ENCODE results near the gene NAA10. TPM values are rescaled to one million over a fixed set of nuclear protein-coding genes. Genes with fewer than 3 reads are reported as not detected.

NAA10 gene
- total RNA-seq, 1 donor from 2014 or later = 87.2 TPM

- DNase-seq (ENCODE audit: low spot score) = no peak
- intact Hi-C loops (cut with DNase I) = no loop called here
Measured at GRCh38 chrX:153968255-153968654, 33.4 kb upstream of the NAA10 start.

GRCh38 chrX:153967536-153968224 lies 32.8 kb upstream of the NAA10 start:
- intact Hi-C loops (cut with DNase I) = no loop called here
- no peak for DNase-seq (ENCODE audit: low spot score)

GRCh38 chrX:153966841-153967535 lies 32.2 kb upstream of the NAA10 start:
- DNase-seq (ENCODE audit: low spot score) = no peak
- intact Hi-C loops (cut with DNase I) = no loop called here

GRCh38 chrX:153966283-153966688 lies 31.4 kb upstream of the NAA10 start:
- DNase-seq (ENCODE audit: low spot score) = no peak
- intact Hi-C loops (cut with DNase I) = no loop called here

- intact Hi-C loops (cut with DNase I) = no loop called here
- no peak for DNase-seq (ENCODE audit: low spot score)
Measured at GRCh38 chrX:153965406-153965805, 30.6 kb upstream of the NAA10 start.

- no peak for DNase-seq (ENCODE audit: low spot score)
- intact Hi-C loops (cut with DNase I) = no loop called here
Measured at GRCh38 chrX:153964105-153964504, 29.3 kb upstream of the NAA10 start.

GRCh38 chrX:153963546-153963945 lies 28.7 kb upstream of the NAA10 start:
- intact Hi-C loops (cut with DNase I) = no loop called here
- DNase-seq (ENCODE audit: low spot score) = no peak

- intact Hi-C loops (cut with DNase I) = no loop called here
- DNase-seq (ENCODE audit: low spot score) = no peak
Measured at GRCh38 chrX:153961292-153961691, 26.5 kb upstream of the NAA10 start.

GRCh38 chrX:153960786-153961185 lies 25.9 kb upstream of the NAA10 start:
- no peak for DNase-seq (ENCODE audit: low spot score)
- intact Hi-C loops (cut with DNase I) = no loop called here

GRCh38 chrX:153960077-153960476 lies 25.2 kb upstream of the NAA10 start:
- no peak for DNase-seq (ENCODE audit: low spot score)
- intact Hi-C loops (cut with DNase I) = no loop called here

GRCh38 chrX:153959649-153960048 lies 24.8 kb upstream of the NAA10 start:
- intact Hi-C loops (cut with DNase I) = no loop called here
- DNase-seq (ENCODE audit: low spot score) = no peak

- intact Hi-C loops (cut with DNase I) = no loop called here
- no peak for DNase-seq (ENCODE audit: low spot score)
Measured at GRCh38 chrX:153958605-153959004, 23.8 kb upstream of the NAA10 start.

- no peak for DNase-seq (ENCODE audit: low spot score)
- intact Hi-C loops (cut with DNase I) = no loop called here
Measured at GRCh38 chrX:153957224-153957623, 22.4 kb upstream of the NAA10 start.

- no peak for DNase-seq (ENCODE audit: low spot score)
- intact Hi-C loops (cut with DNase I) = no loop called here
Measured at GRCh38 chrX:153956044-153956907, 21.4 kb upstream of the NAA10 start.

- intact Hi-C loops (cut with DNase I) = no loop called here
- DNase-seq (ENCODE audit: low spot score) = no peak
Measured at GRCh38 chrX:153955228-153955732, 20.4 kb upstream of the NAA10 start.

GRCh38 chrX:153954558-153955227 lies 19.9 kb upstream of the NAA10 start:
- DNase-seq (ENCODE audit: low spot score) = no peak

GRCh38 chrX:153953892-153954557 lies 19.2 kb upstream of the NAA10 start:
- intact Hi-C loops (cut with DNase I) = loop anchor here (2.0 kb wide), 1 partner anchor 191 kb away; no protein-coding TSS in a partner anchor

More at GRCh38 chrX:153954558-153955227, 19.9 kb upstream of the NAA10 start:
- intact Hi-C loops (cut with DNase I) = no loop called here

GRCh38 chrX:153953342-153953830 lies 18.5 kb upstream of the NAA10 start:
- DNase-seq (ENCODE audit: low spot score) = peak; percentile 93
- intact Hi-C loops (cut with DNase I) = loop anchor here (2.0 kb wide), 1 partner anchor 191 kb away; no protein-coding TSS in a partner anchor

More at GRCh38 chrX:153953892-153954557, 19.2 kb upstream of the NAA10 start:
- DNase-seq (ENCODE audit: low spot score) = no peak
